K562 (cell line): ENCODE data around the gene MYADML2. TPM values are rescaled to one million over a fixed set of nuclear protein-coding genes. Genes with fewer than 3 reads are reported as not detected.
A peak's percentile ranks its signal among the peaks of the same experiment; 100 is the strongest.

Experiments
- ARID2 ChIP-seq: fragments of 450-650 bp; IDR thresholded peaks from 2 replicates; pipeline ENCODE4 v1.6.1; 2017; ENCODE audit warnings: antibody characterized with exemption, mild to moderate bottlenecking
- CHD1 ChIP-seq: fragments of 200-600 bp; sonication (generic); IDR thresholded peaks from one replicate; pipeline ENCODE4 v1.6.1; 2012; ENCODE audit warnings: mild to moderate bottlenecking, moderate library complexity, low read length, inconsistent platforms
- ESRRB ChIP-seq: fragments of 250-450 bp; sonication (Bioruptor Pico); IDR thresholded peaks from 2 replicates; pipeline ENCODE4 v1.5.0; 2020; ENCODE audit warnings: mild to moderate bottlenecking, moderate library complexity, borderline replicate concordance
- FOXK2 ChIP-seq, 2 experiments: fragments of 450-650 bp; IDR thresholded peaks in 1 of 2; conservative IDR thresholded peaks in 1 of 2; 2 replicates each; pipeline ENCODE4 v1.6.1; 2016; ENCODE audit warnings: low read depth in 2 of 2, mild to moderate bottlenecking in 1 of 2
- FOXO4 ChIP-seq: fragments of 450-650 bp; formaldehyde crosslinking; IDR thresholded peaks from 2 replicates; pipeline ENCODE4 v1.4.0; 2020; ENCODE audit warnings: mild to moderate bottlenecking, moderate library complexity
- GABPB2 ChIP-seq: fragments of 250-450 bp; sonication (Bioruptor Pico); conservative IDR thresholded peaks from 2 replicates; pipeline ENCODE4 v1.5.1; 2021; ENCODE audit warnings: mild to moderate bottlenecking
- GATAD2B ChIP-seq: fragments of 450-650 bp; IDR thresholded peaks from 2 replicates; pipeline ENCODE4 v1.6.1; 2017; ENCODE audit warnings: mild to moderate bottlenecking, borderline replicate concordance
- HCFC1 ChIP-seq: IDR thresholded peaks from 2 replicates; pipeline ENCODE4 v1.6.1; 2012; ENCODE audit warnings: low read depth, low read length, improper control_type of control experiment
- HNRNPK ChIP-seq: fragments of 200-400 bp; formaldehyde crosslinking; IDR thresholded peaks from one replicate; pipeline ENCODE4 v1.6.1; 2018; ENCODE audit warnings: mild to moderate bottlenecking, low read depth, low read length; ENCODE audit not compliant: poor library complexity, severe bottlenecking
- ILF3 ChIP-seq: fragments of 450-650 bp; IDR thresholded peaks from 2 replicates; pipeline ENCODE4 v1.6.1; 2018; ENCODE audit warnings: antibody characterized with exemption, mild to moderate bottlenecking, moderate library complexity, borderline replicate concordance
- ILK ChIP-seq: fragments of 450-650 bp; IDR thresholded peaks from 2 replicates; pipeline ENCODE4 v1.6.1; 2016; ENCODE audit warnings: missing genetic modification characterization, low read depth, mild to moderate bottlenecking, missing compliant biosample characterization, moderate library complexity, borderline replicate concordance
- JUN ChIP-seq, 2 experiments: sonication (generic) in 1 of 2; formaldehyde crosslinking in 1 of 2; IDR thresholded peaks; 2 replicates each; pipeline versions ENCODE4 v1.6.1 to v1.8.0; 2012 to 2022; ENCODE audit warnings: borderline replicate concordance in 2 of 2, mild to moderate bottlenecking in 2 of 2, improper control_type of control experiment in 1 of 2, low read depth in 1 of 2, low read length in 1 of 2, missing genetic modification reagents in 1 of 2
- MAFG ChIP-seq: fragments of 450-650 bp; conservative IDR thresholded peaks from 2 replicates; pipeline ENCODE4 v1.6.1; 2016; ENCODE audit warnings: missing genetic modification characterization, missing compliant biosample characterization
- MITF ChIP-seq: IDR thresholded peaks from 2 replicates; pipeline ENCODE4 v1.6.1; 2014; ENCODE audit warnings: antibody characterized with exemption
- MTA3 ChIP-seq: fragments of 450-650 bp; formaldehyde crosslinking; IDR thresholded peaks from 2 replicates; pipeline ENCODE4 v1.6.1; 2017; ENCODE audit warnings: mild to moderate bottlenecking, borderline replicate concordance
- PHF8 ChIP-seq: fragments of 200-600 bp; sonication (generic); IDR thresholded peaks from 2 replicates; pipeline ENCODE4 v1.6.1; 2012; ENCODE audit warnings: mixed run types, mild to moderate bottlenecking, inconsistent platforms, low read length, moderate library complexity, borderline replicate concordance
- RBM15 ChIP-seq: fragments of 200-400 bp; formaldehyde crosslinking; IDR thresholded peaks from 2 replicates; pipeline ENCODE4 v1.6.1; 2018; ENCODE audit warnings: mild to moderate bottlenecking, low read length, moderate library complexity; ENCODE audit not compliant: insufficient read depth
- SP2 ChIP-seq: IDR thresholded peaks from 2 replicates; pipeline ENCODE4 v1.6.1; 2011; ENCODE audit warnings: mild to moderate bottlenecking, low read depth, low read length, moderate library complexity; ENCODE audit not compliant: poor library complexity, severe bottlenecking; ENCODE audit errors: extremely low read depth
- SPI1 ChIP-seq: IDR thresholded peaks from 2 replicates; pipeline ENCODE4 v1.6.1; 2011; ENCODE audit warnings: low read depth, low read length, control low read depth, borderline replicate concordance
- SRF ChIP-seq, 2 experiments: fragments of 250-450, 450-650 bp in 1 of 2; sonication (Bioruptor Pico) in 1 of 2; sonication (generic) in 1 of 2; formaldehyde crosslinking; IDR thresholded peaks; 2 replicates each; pipeline versions ENCODE4 v1.5.0 to v1.5.1; 2020 to 2022; ENCODE audit warnings: mild to moderate bottlenecking in 1 of 2, missing genetic modification reagents in 1 of 2
- TAF15 ChIP-seq: fragments of 200-400 bp; formaldehyde crosslinking; IDR thresholded peaks from 2 replicates; pipeline ENCODE4 v1.6.1; 2017; ENCODE audit warnings: mild to moderate bottlenecking, low read depth, low read length, moderate library complexity
- U2AF2 ChIP-seq: fragments of 200-400 bp; formaldehyde crosslinking; optimal IDR thresholded peaks from 2 replicates; pipeline ENCODE3; 2017; ENCODE audit warnings: low read depth, mild to moderate bottlenecking, low read length
- WHSC1 ChIP-seq: IDR thresholded peaks from one replicate; pipeline ENCODE4 v1.6.1; 2012; ENCODE audit warnings: low read length, control low read depth, inconsistent platforms
- ZNF316 ChIP-seq: fragments of 450-650 bp; IDR thresholded peaks from 2 replicates; pipeline ENCODE4 v1.6.1; 2016
- ZNF511 ChIP-seq: sonication (generic); formaldehyde crosslinking; IDR thresholded peaks from 2 replicates; pipeline ENCODE4 v1.8.0; 2022; ENCODE audit warnings: mild to moderate bottlenecking, missing genetic modification reagents
- polyA plus RNA-seq, 8 experiments: library from polyadenylated mRNA; depleted of rRNA in 4 of 8; stranded (reverse) in 5 of 8; unstranded in 3 of 8; fragments of >200 nt; fragmentation: Nextera tagmentation in 2 of 8; fragmentation: Illumina TruSeq in 1 of 8; extraction: Ambion mirVana in 2 of 8; extraction: Trizol in 1 of 8; gene quantifications; 2 replicates each; pipeline versions ENCODE4 v1.2.1 to v1.2.3, GENCODE V29; 2011 to 2014; ENCODE audit warnings: inconsistent platforms in 1 of 8, missing spikeins in 1 of 8
- total RNA-seq, 7 experiments: library from RNA; depleted of rRNA in 6 of 7; stranded (reverse); fragments of >200 nt in 6 of 7; fragmentation: Illumina TruSeq in 2 of 7; extraction: Trizol in 2 of 7; gene quantifications; 2 replicates each; pipeline versions ENCODE4 v1.2.1 to v1.2.3, GENCODE V29; 2011 to 2021; ENCODE audit warnings: low replicate concordance in 1 of 7

Gene MYADML2
- total and polyA plus RNA-seq, 9 of the 15 experiments (the other 6 are each of a cell fraction or from before 2014, with no cell fraction given): not detected

- TF ChIP-seq FOXO4 (CRISPR knock-in tag): no peak
- TF ChIP-seq ILK (tag): no peak
- no peak for TF ChIP-seq WHSC1
- no peak for TF ChIP-seq HNRNPK
- TF ChIP-seq U2AF2: no peak
- TF ChIP-seq ZNF511 (CRISPR knock-in tag): peak; percentile 40; the same call in 1 of the 2 replicates
- no peak for TF ChIP-seq MTA3
- TF ChIP-seq ZNF316: no peak
- no peak for TF ChIP-seq MITF
- TF ChIP-seq SPI1: no peak
- TF ChIP-seq GATAD2B: 0 out of 2 replicates have a peak, but pooled peaks have one; percentile 8
- TF ChIP-seq FOXK2 (conservative IDR thresholded peaks at IDR 0.05 in 1 of 2, IDR thresholded peaks at IDR 0.05 in 1 of 2; ENCODE audit: low read depth in 2 of 2): no peak
- TF ChIP-seq PHF8: no peak
- TF ChIP-seq MAFG (tag): no peak
- no peak for TF ChIP-seq ESRRB (CRISPR knock-in tag)
- TF ChIP-seq JUN (IDR thresholded peaks at IDR 0.05; ENCODE audit: borderline replicate concordance, low read depth, low read length): no peak
- TF ChIP-seq JUN (CRISPR knock-in tag; IDR thresholded peaks at IDR 0.05; ENCODE audit: borderline replicate concordance): no peak
- no peak for TF ChIP-seq CHD1
- no peak for TF ChIP-seq TAF15
- TF ChIP-seq HCFC1: no peak
- TF ChIP-seq ARID2: no peak
- no peak for TF ChIP-seq ILF3
- TF ChIP-seq SRF (CRISPR knock-in tag; IDR thresholded peaks at IDR 0.05): no peak
- TF ChIP-seq GABPB2 (CRISPR knock-in tag): no peak
- no peak for TF ChIP-seq RBM15
- TF ChIP-seq SP2: no peak
These were observed 19.8 kb downstream of the MYADML2 start (continued) for GRCh38 chr17:81927152-81927652.
